ENCODE measurements around the gene TEDDM1.
"Not testable (repeated sequence)": the region's sequence is repeated elsewhere in the genome, so short reads cannot be mapped to it uniquely, and the experiment has no call there.

Gene TEDDM1

GRCh38 chr1:182388392-182389134, 11.9 kb downstream of the TEDDM1 start:
- Histone ChIP-seq H3K36me3 (ENCODE audit: insufficient read depth, low read length) (peaks cover 69% of the 10 kb centered on the region), H3K4me1 (ENCODE audit: insufficient read depth, low read length) (peaks cover 26% of the 10 kb centered on the region), H3K9me3 (ENCODE audit: insufficient read depth, low read depth, low read length) (no peaks in the 10 kb centered on the region), H3K4me3 (ENCODE audit: low read length) (peak overlapping the region; percentile 83), H3K27me3 (ENCODE audit: insufficient read depth, low read length) (no peaks in the 10 kb centered on the region), H3K27ac (ENCODE audit: low read depth, low read length) (no peak overlapping the region), H3K9ac (ENCODE audit: low read depth, low read length) (peak overlapping the region; percentile 98; the same call in 1 of the 2 replicates)
- 89% methylated on average over 5 of the region's 5 CpGs for WGBS

DNA sequence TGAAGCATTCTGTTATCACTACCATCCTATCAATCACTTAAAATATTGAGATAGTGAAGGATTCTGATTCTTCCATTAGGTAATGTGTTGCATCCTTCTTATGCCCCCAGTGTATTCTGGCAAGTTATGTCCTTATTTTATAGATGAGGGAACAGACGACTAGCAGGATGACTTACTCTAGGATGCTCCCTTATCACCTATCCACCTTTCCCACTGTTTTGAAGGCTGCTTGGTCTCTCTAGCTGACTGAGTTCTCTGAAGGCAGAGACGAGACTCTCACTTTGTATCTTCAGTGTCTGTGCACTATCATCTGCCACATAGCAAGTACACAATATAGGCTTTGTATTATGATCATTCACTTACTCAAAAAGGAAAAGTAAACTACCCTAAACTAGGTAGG, 12.9 kb downstream of the TEDDM1 start:
- H3K9me3 ChIP-seq (ENCODE audit: insufficient read depth, low read depth, low read length), result no peaks in the 10 kb centered on the region
- H3K4me3 ChIP-seq (ENCODE audit: low read length), result no peak overlapping the region; the same call in 1 of the 2 replicates
- H3K27me3 ChIP-seq (ENCODE audit: insufficient read depth, low read length), result no peaks in the 10 kb centered on the region
- WGBS, result 97% methylated on average over 2 of the region's 2 CpGs
- peaks cover 18% of the 10 kb centered on the region for H3K4me1 ChIP-seq (ENCODE audit: insufficient read depth, low read length)
- no peak overlapping the region for H3K9ac ChIP-seq (ENCODE audit: low read depth, low read length)
- H3K27ac ChIP-seq (ENCODE audit: low read depth, low read length), result no peak overlapping the region
- peaks cover 79% of the 10 kb centered on the region for H3K36me3 ChIP-seq (ENCODE audit: insufficient read depth, low read length)

GRCh38 chr1:182386980-182387379, 13.5 kb downstream of the TEDDM1 start:
- H3K27ac ChIP-seq (ENCODE audit: low read depth, low read length), result no peak overlapping the region
- H3K36me3 ChIP-seq (ENCODE audit: insufficient read depth, low read length), result peaks cover 85% of the 10 kb centered on the region
- no peak overlapping the region for H3K4me3 ChIP-seq (ENCODE audit: low read length)
- peaks cover 14% of the 10 kb centered on the region; the same call in 1 of the 2 replicates for H3K4me1 ChIP-seq (ENCODE audit: insufficient read depth, low read length)
- no peaks in the 10 kb centered on the region for H3K9me3 ChIP-seq (ENCODE audit: insufficient read depth, low read depth, low read length)
- no peak overlapping the region for H3K9ac ChIP-seq (ENCODE audit: low read depth, low read length)
- no peaks in the 10 kb centered on the region for H3K27me3 ChIP-seq (ENCODE audit: insufficient read depth, low read length)
- WGBS, result 98% methylated on average over 5 of the region's 5 CpGs

- Histone ChIP-seq H3K36me3 (ENCODE audit: insufficient read depth, low read length) (peaks cover 93% of the 10 kb centered on the region), H3K9me3 (ENCODE audit: insufficient read depth, low read depth, low read length) (no peaks in the 10 kb centered on the region), H3K4me3 (ENCODE audit: low read length) (no peak overlapping the region), H3K27me3 (ENCODE audit: insufficient read depth, low read length) (no peaks in the 10 kb centered on the region), H3K9ac (ENCODE audit: low read depth, low read length) (no peak overlapping the region), H3K4me1 (ENCODE audit: insufficient read depth, low read length) (peaks cover 14% of the 10 kb centered on the region; the same call in 1 of the 2 replicates), H3K27ac (ENCODE audit: low read depth, low read length) (no peak overlapping the region)
- WGBS, result 97% methylated on average over 6 of the region's 8 CpGs
These were observed 14.3 kb downstream of the TEDDM1 start for GRCh38 chr1:182385885-182386853.

- Histone ChIP-seq H3K9ac (ENCODE audit: low read depth, low read length) (no peak overlapping the region), H3K36me3 (ENCODE audit: insufficient read depth, low read length) (peaks cover 83% of the 10 kb centered on the region), H3K4me3 (ENCODE audit: low read length) (no peak overlapping the region), H3K27ac (ENCODE audit: low read depth, low read length) (no peak overlapping the region), H3K9me3 (ENCODE audit: insufficient read depth, low read depth, low read length) (no peaks in the 10 kb centered on the region), H3K27me3 (ENCODE audit: insufficient read depth, low read length) (no peaks in the 10 kb centered on the region), H3K4me1 (ENCODE audit: insufficient read depth, low read length) (peaks cover 13% of the 10 kb centered on the region; the same call in 1 of the 2 replicates)
- WGBS, result 95% methylated on average over 19 of the region's 19 CpGs
These were observed 16.0 kb downstream of the TEDDM1 start for GRCh38 chr1:182384387-182384960.

DNA sequence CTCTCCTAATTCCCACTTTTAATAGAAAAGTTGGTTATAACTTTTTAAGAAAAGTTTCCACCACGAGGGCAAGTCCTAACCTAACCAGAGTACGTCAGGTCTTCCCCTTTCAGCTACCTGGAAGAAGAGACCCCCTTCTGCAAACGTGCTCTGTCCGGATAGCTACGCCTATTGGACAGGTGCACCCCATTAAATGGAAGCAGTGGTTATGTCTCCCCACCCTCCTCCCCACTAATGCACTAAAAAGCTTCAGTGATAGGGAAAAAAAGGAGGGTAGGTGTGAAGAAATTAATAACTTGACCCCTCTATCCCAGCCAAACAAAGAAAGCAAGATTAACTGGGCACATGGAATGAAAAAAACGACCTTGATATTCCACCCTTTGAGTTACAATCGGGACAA, 16.5 kb downstream of the TEDDM1 start:
- H3K4me3 ChIP-seq (ENCODE audit: low read length), result no peak overlapping the region
- H3K27me3 ChIP-seq (ENCODE audit: insufficient read depth, low read length), result no peaks in the 10 kb centered on the region
- H3K9ac ChIP-seq (ENCODE audit: low read depth, low read length), result no peak overlapping the region
- H3K9me3 ChIP-seq (ENCODE audit: insufficient read depth, low read depth, low read length), result no peaks in the 10 kb centered on the region
- peaks cover 78% of the 10 kb centered on the region for H3K36me3 ChIP-seq (ENCODE audit: insufficient read depth, low read length)
- 97% methylated on average over 7 of the region's 7 CpGs for WGBS
- peaks cover 7% of the 10 kb centered on the region; the same call in 1 of the 2 replicates for H3K4me1 ChIP-seq (ENCODE audit: insufficient read depth, low read length)
- no peak overlapping the region for H3K27ac ChIP-seq (ENCODE audit: low read depth, low read length)

DNA sequence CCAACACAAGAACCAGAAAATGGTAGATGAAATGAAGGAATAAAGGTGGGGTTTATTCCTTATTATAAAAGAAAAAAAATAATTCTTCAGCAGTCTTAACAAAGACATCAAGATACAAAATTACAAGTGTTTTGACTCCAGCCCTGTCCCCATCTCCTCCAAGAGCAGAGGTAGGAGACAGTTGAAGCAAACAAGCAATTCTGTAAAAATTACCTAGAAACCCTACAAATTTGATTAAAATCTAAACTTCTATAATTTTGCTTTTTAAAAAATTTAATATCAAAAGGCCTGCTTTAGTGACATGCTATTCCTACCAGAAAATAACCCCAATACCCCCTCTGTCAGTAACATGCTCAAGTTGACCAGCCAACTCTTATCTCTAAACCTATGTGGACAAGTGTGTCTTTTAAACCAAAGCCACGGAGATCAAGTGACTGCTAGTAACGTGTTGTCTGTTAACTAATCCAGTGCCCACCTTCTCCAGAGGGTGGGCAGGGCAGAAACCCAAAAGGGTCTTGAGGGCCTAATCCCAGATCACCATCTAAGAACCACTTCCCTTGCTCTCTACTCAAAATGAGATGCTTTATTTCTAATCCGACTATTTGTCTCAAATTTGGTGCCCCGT, 17.3 kb downstream of the TEDDM1 start:
- Histone ChIP-seq H3K9me3 (ENCODE audit: insufficient read depth, low read depth, low read length) (no peaks in the 10 kb centered on the region), H3K4me1 (ENCODE audit: insufficient read depth, low read length) (no peaks in the 10 kb centered on the region), H3K4me3 (ENCODE audit: low read length) (no peak overlapping the region), H3K27ac (ENCODE audit: low read depth, low read length) (no peak overlapping the region), H3K36me3 (ENCODE audit: insufficient read depth, low read length) (peaks cover 70% of the 10 kb centered on the region), H3K27me3 (ENCODE audit: insufficient read depth, low read length) (no peaks in the 10 kb centered on the region), H3K9ac (ENCODE audit: low read depth, low read length) (no peak overlapping the region)
- WGBS, result 95% methylated on average over 4 of the region's 4 CpGs

DNA sequence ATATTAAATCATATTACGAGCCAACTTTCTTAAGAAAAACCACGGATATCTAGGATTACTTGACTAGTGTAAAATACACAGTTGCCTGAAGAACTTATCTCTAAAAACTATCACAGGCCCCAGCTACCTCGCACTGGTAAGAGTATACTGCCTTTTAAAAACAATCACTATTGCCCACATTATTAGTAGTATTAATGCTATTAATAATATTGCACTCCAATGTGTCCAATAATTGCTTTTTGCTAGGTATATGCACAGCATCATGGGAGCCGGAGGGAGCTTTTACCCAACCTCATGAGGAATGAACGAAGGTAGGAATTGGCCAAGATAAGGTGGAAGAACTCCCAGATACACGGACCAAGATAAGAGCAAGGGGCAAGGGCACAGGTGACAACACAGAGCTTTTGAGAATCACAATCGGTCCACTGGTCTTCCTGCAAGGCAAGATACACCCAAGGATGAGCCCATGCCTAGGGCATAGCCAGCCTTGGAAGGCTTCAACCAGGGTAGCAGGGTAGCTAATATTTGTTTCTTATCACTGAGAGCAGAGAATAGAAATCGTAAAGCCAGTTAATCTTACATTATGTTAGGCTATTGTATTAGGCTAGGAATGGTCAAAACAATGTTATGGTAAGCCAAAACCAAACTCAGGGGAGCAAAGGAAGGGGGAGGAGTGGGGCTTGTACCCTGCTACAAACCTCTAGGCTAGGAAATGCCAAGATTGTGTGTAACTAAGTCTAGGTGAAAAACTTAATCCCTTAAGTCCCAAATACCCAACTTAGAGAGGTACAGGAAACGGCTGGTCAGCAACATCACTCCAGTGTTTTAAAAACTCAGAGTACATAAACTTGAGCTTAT, 18.3 kb downstream of the TEDDM1 start:
- Histone ChIP-seq H3K9ac (ENCODE audit: low read depth, low read length) (no peak overlapping the region), H3K27me3 (ENCODE audit: insufficient read depth, low read length) (no peaks in the 10 kb centered on the region), H3K27ac (ENCODE audit: low read depth, low read length) (no peak overlapping the region), H3K9me3 (ENCODE audit: insufficient read depth, low read depth, low read length) (no peaks in the 10 kb centered on the region), H3K4me3 (ENCODE audit: low read length) (no peak overlapping the region), H3K4me1 (ENCODE audit: insufficient read depth, low read length) (no peaks in the 10 kb centered on the region), H3K36me3 (ENCODE audit: insufficient read depth, low read length) (peaks cover 61% of the 10 kb centered on the region)
- 92% methylated on average over 8 of the region's 9 CpGs for WGBS

- Histone ChIP-seq H3K9me3 (ENCODE audit: insufficient read depth, low read depth, low read length) (no peaks in the 10 kb centered on the region), H3K27ac (ENCODE audit: low read depth, low read length) (no peak overlapping the region), H3K27me3 (ENCODE audit: insufficient read depth, low read length) (no peaks in the 10 kb centered on the region), H3K4me3 (ENCODE audit: low read length) (no peak overlapping the region), H3K9ac (ENCODE audit: low read depth, low read length) (no peak overlapping the region), H3K4me1 (ENCODE audit: insufficient read depth, low read length) (no peaks in the 10 kb centered on the region), H3K36me3 (ENCODE audit: insufficient read depth, low read length) (peaks cover 41% of the 10 kb centered on the region)
- 93% methylated on average over 3 of the region's 4 CpGs for WGBS
These were observed 20.3 kb downstream of the TEDDM1 start for GRCh38 chr1:182380199-182380598.

GRCh38 chr1:182379781-182380180, 20.7 kb downstream of the TEDDM1 start:
- H3K9me3 ChIP-seq (ENCODE audit: insufficient read depth, low read depth, low read length); H3K27me3 ChIP-seq (ENCODE audit: insufficient read depth, low read length); H3K9ac ChIP-seq (ENCODE audit: low read depth, low read length); H3K4me1 ChIP-seq (ENCODE audit: insufficient read depth, low read length); H3K4me3 ChIP-seq (ENCODE audit: low read length); H3K27ac ChIP-seq (ENCODE audit: low read depth, low read length): not testable (repeated sequence)
- 93% methylated on average over 7 of the region's 7 CpGs for WGBS
- peaks cover 37% of the 10 kb centered on the region for H3K36me3 ChIP-seq (ENCODE audit: insufficient read depth, low read length)
